ENCODE measurements around the gene DLX3.

DLX3 gene

DNA sequence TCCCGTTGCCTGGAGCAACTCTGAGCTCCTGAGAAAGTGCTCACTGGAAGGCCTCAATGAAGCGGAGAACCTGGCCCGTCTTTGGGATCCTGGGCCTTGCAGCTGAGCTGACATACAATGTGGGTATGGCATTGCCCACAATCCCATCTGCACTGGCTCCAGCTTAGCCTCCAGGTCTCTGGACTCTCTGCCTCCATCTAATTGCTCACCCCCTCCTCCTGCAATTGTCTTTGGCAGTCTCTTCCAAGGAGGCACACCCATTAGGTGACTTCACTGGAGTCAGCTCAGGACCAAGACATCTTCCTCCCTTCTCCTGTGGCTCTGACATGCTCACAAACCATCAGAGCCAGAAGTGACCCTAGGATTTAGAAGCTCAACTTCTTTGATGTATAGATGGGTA lies 24.5 kb downstream of the DLX3 start:
- DNase-seq, result no peak

- no peak for DNase-seq
These were observed 25.1 kb downstream of the DLX3 start for GRCh38 chr17:49969795-49970389.

- no peak for DNase-seq
These were observed 25.8 kb downstream of the DLX3 start, which contains the start of gene DLX4 for GRCh38 chr17:49969134-49969759. DLX4 (plus strand) TSS chr17:49969190; CDS start chr17:49969469, 279 bp downstream.

DNA sequence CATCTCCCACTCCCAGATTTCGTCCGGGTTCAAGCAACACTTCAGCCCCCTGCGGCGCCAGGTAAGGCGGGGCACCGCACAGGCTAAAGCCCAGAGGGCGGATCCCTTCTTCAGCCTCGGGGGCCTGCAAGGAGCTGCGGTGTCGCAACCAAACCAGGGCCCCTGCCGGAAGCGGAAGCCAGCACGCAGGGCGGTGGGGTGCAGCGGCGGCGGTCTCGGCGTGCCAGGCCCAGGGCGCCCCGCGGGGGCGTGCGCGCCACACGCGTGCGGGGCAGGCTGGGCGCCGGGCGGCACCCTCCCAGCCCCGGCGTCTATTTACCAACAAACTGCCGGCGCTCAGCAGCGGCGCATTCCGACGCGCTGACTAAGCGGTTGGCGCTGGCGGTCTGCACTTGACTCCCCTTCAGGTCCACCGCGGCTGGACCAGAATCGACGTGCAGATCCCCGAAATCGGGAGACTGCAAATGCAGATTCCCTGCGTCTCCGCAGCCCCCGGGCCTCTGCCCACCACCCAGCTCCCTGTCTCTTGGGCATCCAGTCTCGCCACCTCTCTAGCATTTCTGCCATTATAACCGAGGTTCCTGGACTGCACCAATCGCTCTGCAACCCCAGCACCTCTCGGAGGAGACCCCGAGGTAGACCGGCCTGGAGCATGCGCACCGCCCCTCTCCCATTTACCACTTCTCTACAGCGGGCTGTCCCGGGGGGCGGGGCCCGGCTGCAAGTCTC lies 26.5 kb downstream of the DLX3 start:
- peak; percentile 63 for DNase-seq

GRCh38 chr17:49967621-49968404 lies 27.2 kb downstream of the DLX3 start:
- DNase-seq, result no peak

- no peak for DNase-seq
These were observed 27.8 kb downstream of the DLX3 start for GRCh38 chr17:49967205-49967604.

GRCh38 chr17:49966767-49967166 lies 28.3 kb downstream of the DLX3 start:
- no peak for DNase-seq

DNA sequence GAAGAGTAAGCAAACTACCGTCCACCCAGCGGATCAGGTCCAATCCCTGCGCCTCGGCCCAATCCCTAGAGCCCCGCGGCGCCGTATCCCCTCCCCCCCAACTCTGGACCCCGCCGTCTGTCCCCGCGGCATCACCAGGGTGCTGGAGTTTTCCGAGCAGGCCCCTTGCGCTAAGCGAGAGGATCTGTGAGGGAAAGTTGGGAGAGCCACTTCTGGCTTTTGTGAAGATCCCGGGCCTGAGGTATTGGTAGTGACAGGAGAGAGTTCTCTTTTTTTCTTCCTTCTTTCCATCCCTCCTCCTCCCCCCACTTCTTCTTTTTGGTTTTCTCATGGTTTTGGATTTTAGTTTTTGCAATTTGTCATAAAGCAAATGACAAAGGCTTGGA lies 29.5 kb downstream of the DLX3 start:
- DNase-seq, result no peak

- DNase-seq, result peak; percentile 43
These were observed 30.1 kb downstream of the DLX3 start for GRCh38 chr17:49964769-49965523.

DNA sequence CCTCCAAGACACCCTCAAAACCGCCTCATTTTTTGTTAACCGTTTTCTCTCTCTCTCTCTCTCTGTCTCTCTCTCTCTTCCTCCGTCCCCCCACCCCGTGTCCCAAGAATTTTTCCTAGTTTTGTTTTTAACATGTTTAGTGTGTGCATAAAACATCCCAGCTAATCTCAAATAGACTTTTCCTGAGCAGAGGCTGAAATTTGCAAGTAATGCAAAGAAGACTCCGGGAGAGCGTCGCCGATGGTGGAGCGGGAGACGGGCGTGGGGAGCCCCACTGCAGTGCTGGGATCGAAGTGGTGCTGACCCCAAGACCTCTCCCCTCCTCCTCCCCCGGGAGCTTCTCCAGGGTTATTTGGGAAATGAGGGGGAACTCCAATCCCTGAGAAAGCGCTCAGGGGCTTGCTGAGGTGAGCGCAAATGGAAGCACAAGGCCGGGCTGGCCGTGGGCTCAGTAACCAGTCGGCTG lies 30.7 kb downstream of the DLX3 start:
- no peak for DNase-seq

DNA sequence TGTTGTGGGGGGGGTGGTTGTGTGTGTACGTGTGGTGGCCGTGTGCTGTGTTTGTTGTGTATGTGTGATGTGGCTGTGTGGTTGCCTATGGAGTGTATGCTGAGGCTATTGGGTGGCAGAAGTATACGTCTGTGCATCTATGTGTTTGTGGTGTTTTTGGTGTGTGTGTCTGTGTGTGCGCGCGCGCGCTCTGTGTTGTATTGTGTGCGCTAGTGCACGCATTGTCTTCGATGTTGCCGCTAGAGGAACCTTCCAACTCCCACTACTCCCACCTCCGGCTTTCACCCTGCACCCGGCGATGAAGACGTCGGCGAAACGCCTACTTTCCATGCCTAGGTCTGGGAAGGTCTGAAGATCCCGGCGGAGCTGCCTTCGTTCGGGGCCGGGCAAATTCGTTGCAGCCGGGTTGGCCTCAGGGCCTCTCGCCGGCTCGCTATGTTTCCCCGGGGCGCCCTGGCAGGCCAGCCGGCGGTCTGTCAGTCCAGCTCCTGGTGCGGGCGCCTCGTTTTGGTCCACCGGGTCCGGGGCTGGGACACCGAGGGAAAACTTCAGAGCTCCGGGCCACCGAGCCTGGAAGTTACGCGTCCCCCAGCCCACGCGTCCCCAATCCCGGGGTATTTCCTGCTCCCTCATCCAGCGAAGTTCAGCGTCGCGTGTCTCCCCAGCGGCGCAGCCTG lies 31.3 kb downstream of the DLX3 start:
- DNase-seq, result no peak

- no peak for DNase-seq
These were observed 31.8 kb downstream of the DLX3 start for GRCh38 chr17:49963309-49963625.

DNA sequence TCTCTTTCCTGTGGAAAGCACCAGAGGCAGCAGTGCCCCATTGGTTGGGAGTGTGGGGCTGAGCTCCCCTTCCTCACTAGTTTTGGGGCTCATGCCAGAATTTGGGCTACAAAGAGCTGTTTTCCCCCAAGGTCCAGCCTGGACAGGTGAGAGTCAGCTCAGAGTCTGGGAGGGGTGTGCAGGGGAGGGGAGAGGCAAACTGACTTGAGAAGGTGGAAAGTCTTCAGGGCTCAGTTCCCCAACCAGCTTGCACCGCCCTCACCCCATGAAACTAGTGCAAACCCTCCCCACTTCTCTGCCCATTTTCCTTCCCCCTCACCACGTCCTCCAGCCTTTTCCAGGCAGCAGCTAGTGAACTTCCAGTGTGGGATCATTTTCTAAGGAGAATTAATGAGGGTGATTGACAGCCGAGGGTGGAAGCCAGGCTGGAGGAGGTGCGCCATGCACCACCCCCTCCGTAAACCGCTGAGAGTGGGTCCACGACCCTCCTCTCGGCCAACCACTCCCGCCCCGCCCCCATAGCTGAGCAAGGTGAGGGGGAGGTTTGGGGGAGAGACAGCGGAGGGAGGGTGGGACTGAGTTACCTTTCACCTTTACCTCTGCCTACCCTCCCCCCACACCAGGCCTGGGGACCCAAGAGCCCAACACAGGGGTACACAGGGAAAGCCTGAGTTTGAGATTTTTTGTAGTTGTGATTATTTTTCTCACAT lies 32.3 kb downstream of the DLX3 start:
- no peak for DNase-seq

DNA sequence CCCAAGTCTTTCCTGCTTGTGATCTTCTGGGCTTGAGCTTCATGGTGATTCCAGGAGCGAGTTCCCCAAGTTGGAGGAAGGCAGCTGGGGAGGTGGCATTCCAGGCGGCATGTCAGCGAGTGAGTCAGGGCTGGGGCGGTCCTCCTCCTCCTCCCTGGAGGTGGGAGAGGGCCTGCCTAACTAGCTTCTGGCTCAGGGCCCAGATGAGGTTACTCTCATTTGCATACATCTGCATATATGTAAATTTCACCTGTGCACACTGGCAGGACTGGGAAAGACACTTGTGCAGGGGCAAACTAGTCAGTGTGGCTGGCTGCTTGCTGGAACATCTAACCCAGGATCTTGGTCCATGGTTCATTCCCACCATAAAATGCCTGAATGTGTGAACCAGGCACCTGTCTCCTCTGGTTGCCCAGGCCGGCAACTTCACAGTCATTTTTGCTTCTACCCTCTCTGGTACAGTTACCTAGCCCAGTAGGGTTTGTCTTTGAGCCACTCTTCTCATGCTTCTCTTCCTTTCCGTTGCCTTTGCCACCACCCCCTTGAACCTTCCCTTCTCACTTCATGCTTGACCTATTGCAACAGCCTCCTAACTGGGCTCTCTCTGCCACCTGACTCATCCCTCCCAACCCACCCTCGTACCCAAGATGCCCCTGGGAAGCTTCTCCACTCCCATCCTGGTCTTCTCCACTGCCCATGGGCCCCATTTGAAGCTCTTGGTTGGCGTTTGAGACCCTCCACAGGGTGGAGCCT lies 35.7 kb downstream of the DLX3 start:
- DNase-seq, result no peak

DNA sequence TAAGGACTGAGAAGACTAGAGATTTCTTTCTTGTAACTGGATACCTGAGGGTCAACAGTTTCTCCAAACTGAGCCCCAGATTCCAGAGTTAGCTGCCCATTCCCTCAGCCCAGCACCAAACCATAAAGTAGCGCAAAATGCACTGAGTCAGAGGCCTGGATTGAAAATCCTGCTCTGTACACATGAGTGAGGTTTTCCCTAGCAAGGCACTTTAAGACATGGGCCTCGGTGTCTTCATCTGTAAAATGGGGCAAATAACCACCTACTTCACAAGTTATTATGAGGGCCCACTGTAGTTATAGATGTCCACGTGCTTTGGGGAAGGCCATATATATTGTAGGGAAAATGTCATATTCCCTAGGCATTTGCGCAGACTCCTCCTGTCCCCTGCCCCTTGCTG lies 36.3 kb downstream of the DLX3 start:
- DNase-seq, result no peak

DNA sequence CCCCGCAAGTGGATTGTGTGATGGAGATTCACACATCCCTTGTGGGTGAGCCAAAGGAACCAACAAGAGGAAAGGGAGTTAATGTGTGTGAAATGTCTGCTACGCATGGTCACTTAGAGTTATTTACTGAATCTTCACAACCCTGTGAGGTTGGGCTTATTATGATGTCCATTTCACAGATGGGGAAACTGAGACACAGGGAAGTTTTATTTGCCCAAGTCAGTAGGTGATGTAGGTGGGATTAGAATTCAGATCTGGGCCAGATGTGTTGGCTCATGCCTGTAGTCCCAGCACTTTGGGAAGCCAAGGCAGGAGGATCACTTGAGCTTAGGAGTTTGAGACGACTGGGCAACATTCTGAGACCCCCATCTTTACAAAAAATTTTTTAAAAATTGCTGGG lies 37.7 kb downstream of the DLX3 start:
- no peak for DNase-seq

- no peak for DNase-seq
These were observed 38.2 kb downstream of the DLX3 start for GRCh38 chr17:49956780-49957179.

GRCh38 chr17:49955157-49955556 lies 39.9 kb downstream of the DLX3 start:
- no peak for DNase-seq

GRCh38 chr17:49952912-49953497 lies 42.0 kb downstream of the DLX3 start:
- no peak for DNase-seq

- DNase-seq, result peak; percentile 84
These were observed 42.7 kb downstream of the DLX3 start for GRCh38 chr17:49952209-49952911.
